Progenitor cell of endocrine pancreas (in vitro differentiated cells): ENCODE measurements around the gene DHX35. TPM values are rescaled to one million over a fixed set of nuclear protein-coding genes. Genes with fewer than 3 reads are reported as not detected.
"Not testable (repeated sequence)": the region's sequence is repeated elsewhere in the genome, so short reads cannot be mapped to it uniquely, and the experiment has no call there.

Experiments
- DNase-seq: peaks from one replicate; pipeline ENCODE4 v3.0.0; 2021; ENCODE audit warnings: low spot score; ENCODE audit not compliant: unreplicated experiment
- H3K27ac Mint-ChIP-seq: 2 replicates; pipeline ENCODE4 v1.8.0; 2021; ENCODE audit warnings: mild to moderate bottlenecking, moderate library complexity, mixed read lengths
- H3K27me3 Mint-ChIP-seq: 2 replicates; pipeline ENCODE4 v1.8.0; 2021; ENCODE audit warnings: mixed read lengths
- H3K36me3 Mint-ChIP-seq: 2 replicates; pipeline ENCODE4 v1.8.0; 2022; ENCODE audit warnings: mixed read lengths; ENCODE audit not compliant: insufficient read depth
- H3K4me1 Mint-ChIP-seq: 2 replicates; pipeline ENCODE4 v1.8.0; 2021; ENCODE audit warnings: low read depth, mixed read lengths
- H3K4me3 Mint-ChIP-seq: 2 replicates; pipeline ENCODE4 v1.8.0; 2021; ENCODE audit warnings: low read depth, mild to moderate bottlenecking, moderate library complexity, mixed read lengths
- H3K9me3 Mint-ChIP-seq: 2 replicates; pipeline ENCODE4 v1.8.0; 2021; ENCODE audit warnings: low read depth, mixed read lengths
- CTCF ChIP-seq: fragments of 200-600 bp; sonication (generic); IDR thresholded peaks from one replicate; pipeline ENCODE4 v1.5.0; 2021; ENCODE audit warnings: antibody characterized with exemption, mild to moderate bottlenecking; ENCODE audit not compliant: unreplicated experiment
- total RNA-seq: library from RNA; stranded (reverse); gene quantifications from 2 replicates; pipeline ENCODE4 v1.2.1, GENCODE V29; 2021

The DHX35 gene
- total RNA-seq, 1 donor from 2014 or later = 14.4 TPM

- peaks cover 5% of the 10 kb centered on the region for H3K4me1 Mint-ChIP-seq
- no peak overlapping the region for H3K4me3 Mint-ChIP-seq
- H3K27ac Mint-ChIP-seq = no peak overlapping the region
- peaks cover 3% of the 10 kb centered on the region for H3K36me3 Mint-ChIP-seq
- no peaks in the 10 kb centered on the region for H3K9me3 Mint-ChIP-seq
- DNase-seq = no peak
- no peak for TF ChIP-seq CTCF
- no peaks in the 10 kb centered on the region for H3K27me3 Mint-ChIP-seq
Observed at GRCh38 chr20:38957915-38958485, 4.1 kb upstream of the DHX35 start.

GRCh38 chr20:38960187-38960687 lies 1.9 kb upstream of the DHX35 start:
- H3K36me3 Mint-ChIP-seq, H3K4me1 Mint-ChIP-seq, H3K4me3 Mint-ChIP-seq, H3K9me3 Mint-ChIP-seq, H3K27me3 Mint-ChIP-seq, H3K27ac Mint-ChIP-seq, DNase-seq: not testable (repeated sequence)

GRCh38 chr20:38961530-38962043 lies 557 bp upstream of the DHX35 start:
- DNase-seq = no peak

GRCh38 chr20:38962928-38963401 lies 821 bp downstream of the DHX35 start:
- no peak for DNase-seq
- Mint-ChIP-seq H3K9me3 (no peaks in the 10 kb centered on the region), H3K36me3 (peaks cover 1% of the 10 kb centered on the region), H3K27me3 (no peaks in the 10 kb centered on the region), H3K4me1 (peaks cover 7% of the 10 kb centered on the region), H3K27ac (peak overlapping the region; percentile 96), H3K4me3 (peak overlapping the region; percentile 94)
- TF ChIP-seq CTCF = no peak

More at GRCh38 chr20:38961530-38962043, 557 bp upstream of the DHX35 start:
- no peaks in the 10 kb centered on the region for H3K27me3 Mint-ChIP-seq
- no peak for TF ChIP-seq CTCF
- peaks cover under 1% of the 10 kb centered on the region for H3K36me3 Mint-ChIP-seq
- H3K9me3 Mint-ChIP-seq = no peaks in the 10 kb centered on the region
- H3K4me1 Mint-ChIP-seq = peaks cover 7% of the 10 kb centered on the region
- peak overlapping the region; percentile 98 for H3K27ac Mint-ChIP-seq
- H3K4me3 Mint-ChIP-seq = peak overlapping the region; percentile 94

GRCh38 chr20:38963745-38964144 lies 1.6 kb downstream of the DHX35 start:
- no peaks in the 10 kb centered on the region for H3K27me3 Mint-ChIP-seq
- no peak overlapping the region for H3K27ac Mint-ChIP-seq
- H3K36me3 Mint-ChIP-seq = peaks cover 1% of the 10 kb centered on the region
- H3K9me3 Mint-ChIP-seq = no peaks in the 10 kb centered on the region
- DNase-seq = no peak
- H3K4me3 Mint-ChIP-seq = no peak overlapping the region
- H3K4me1 Mint-ChIP-seq = peaks cover 7% of the 10 kb centered on the region
- TF ChIP-seq CTCF = no peak

- TF ChIP-seq CTCF = no peak
Observed at GRCh38 chr20:38965264-38965663, 3.1 kb downstream of the DHX35 start.

More at GRCh38 chr20:38965264-38965663, 3.1 kb downstream of the DHX35 start:
- H3K36me3 Mint-ChIP-seq = peaks cover 1% of the 10 kb centered on the region
- H3K27ac Mint-ChIP-seq = no peak overlapping the region
- H3K4me3 Mint-ChIP-seq = no peak overlapping the region
- no peaks in the 10 kb centered on the region for H3K27me3 Mint-ChIP-seq
- no peak for DNase-seq
- no peaks in the 10 kb centered on the region for H3K9me3 Mint-ChIP-seq
- H3K4me1 Mint-ChIP-seq = peaks cover 7% of the 10 kb centered on the region
